ENCODE results near the gene ACTL10.

GRCh38 chr20:33687993-33688937 lies 21.5 kb downstream of the ACTL10 start:
- TF ChIP-seq CTCF (IDR thresholded peaks at IDR 0.05 in 8 of 11, conservative IDR thresholded peaks at IDR 0.05 in 3 of 11) (no peak), POLR2A (IDR thresholded peaks at IDR 0.05) (no peak), POLR2AphosphoS5 (IDR thresholded peaks at IDR 0.05) (no peak)
